HL-60 (cell line): ENCODE data around the gene MPO.

Experiments used
- DNase-seq, 2 experiments: peaks; one replicate each; pipeline ENCODE4 v3.0.0-alpha.2; 2010 to 2020; ENCODE audit warnings: low read depth in 1 of 2, low spot score in 1 of 2
- H3K27ac ChIP-seq: fragments of 250-450 bp; sonication (Bioruptor Pico); replicated peaks from 2 replicates; pipeline ENCODE4 v1.5.1; 2020; ENCODE audit warnings: mild to moderate bottlenecking, moderate library complexity
- H3K27me3 ChIP-seq: fragments of 250-450 bp; sonication (Bioruptor Pico); 2 replicates; pipeline ENCODE4 v1.5.1; 2021; ENCODE audit warnings: mild to moderate bottlenecking, moderate library complexity; ENCODE audit not compliant: insufficient read depth, poor library complexity, severe bottlenecking
- H3K4me3 ChIP-seq: replicated peaks from 2 replicates; pipeline ENCODE4 v1.5.1; 2011; ENCODE audit warnings: mild to moderate bottlenecking, control low read depth, low read length; ENCODE audit not compliant: insufficient read depth
- CTCF ChIP-seq: IDR thresholded peaks from one replicate; pipeline ENCODE4 v1.5.1; 2011; ENCODE audit warnings: low read length, control low read depth, inconsistent platforms; ENCODE audit not compliant: insufficient read depth
- GABPA ChIP-seq: IDR thresholded peaks from 2 replicates; pipeline ENCODE4 v1.6.1; 2012; ENCODE audit warnings: low read depth
- POLR2AphosphoS5 ChIP-seq: IDR thresholded peaks from 2 replicates; pipeline ENCODE4 v1.6.1; 2012; ENCODE audit warnings: low read depth
- REST ChIP-seq: IDR thresholded peaks from 2 replicates; pipeline ENCODE4 v1.6.1; 2012; ENCODE audit warnings: low read depth; ENCODE audit not compliant: insufficient replicate concordance
- SPI1 ChIP-seq: IDR thresholded peaks from 2 replicates; pipeline ENCODE4 v1.6.1; 2012; ENCODE audit warnings: low read depth, mild to moderate bottlenecking, borderline replicate concordance

MPO gene

GRCh38 chr17:58236394-58236793, 44.3 kb downstream of the MPO start:
- Histone ChIP-seq H3K27me3 (no peaks in the 10 kb centered on the region), H3K27ac (no peak overlapping the region), H3K4me3 (no peak overlapping the region)
- DNase-seq: no peak
- TF ChIP-seq POLR2AphosphoS5: no peak
- TF ChIP-seq CTCF: no peak
- no peak for TF ChIP-seq SPI1
- no peak for TF ChIP-seq REST
- TF ChIP-seq GABPA: no peak

GRCh38 chr17:58235821-58236220, 44.9 kb downstream of the MPO start:
- Histone ChIP-seq H3K4me3 (no peak overlapping the region), H3K27me3 (no peaks in the 10 kb centered on the region), H3K27ac (no peak overlapping the region)
- no peak for DNase-seq
- no peak for TF ChIP-seq GABPA
- TF ChIP-seq POLR2AphosphoS5: no peak
- TF ChIP-seq CTCF: no peak
- TF ChIP-seq SPI1: no peak
- TF ChIP-seq REST: no peak

GRCh38 chr17:58234512-58234911, 46.2 kb downstream of the MPO start:
- Histone ChIP-seq H3K27me3 (no peaks in the 10 kb centered on the region), H3K4me3 (no peak overlapping the region), H3K27ac (no peak overlapping the region)
- DNase-seq: no peak
- no peak for TF ChIP-seq CTCF
- no peak for TF ChIP-seq REST
- TF ChIP-seq GABPA: no peak
- no peak for TF ChIP-seq POLR2AphosphoS5
- no peak for TF ChIP-seq SPI1
